Measurements from ENCODE around the gene TRIM54. TPM values are rescaled to one million over a fixed set of nuclear protein-coding genes. Genes with fewer than 3 reads are reported as not detected.

Gene TRIM54
- polyA plus RNA-seq, 1 donor: 128 TPM

Other genes starting within 250 kb of the TRIM54 start
- 57.7 TPM for gene TMEM214, start 249.5 kb upstream of the TRIM54 start, polyA plus RNA-seq (ENCODE audit: insufficient read length)
- 18.8 TPM for gene AGBL5, start 230.8 kb upstream of the TRIM54 start, polyA plus RNA-seq (ENCODE audit: insufficient read length)
- gene OST4, start 210.8 kb upstream of the TRIM54 start, polyA plus RNA-seq (ENCODE audit: insufficient read length): 202 TPM
- gene EMILIN1, start 203.8 kb upstream of the TRIM54 start, polyA plus RNA-seq (ENCODE audit: insufficient read length): 66.7 TPM
- gene KHK, start 195.7 kb upstream of the TRIM54 start, polyA plus RNA-seq (ENCODE audit: insufficient read length): 1.5 TPM
- 0.75 TPM for gene CGREF1, start 163.3 kb upstream of the TRIM54 start, polyA plus RNA-seq (ENCODE audit: insufficient read length)
- 0.18 TPM for gene ABHD1, start 158.6 kb upstream of the TRIM54 start, polyA plus RNA-seq (ENCODE audit: insufficient read length)
- gene PREB, start 147.8 kb upstream of the TRIM54 start, polyA plus RNA-seq (ENCODE audit: insufficient read length): 35.1 TPM
- not detected for gene PRR30, start 143.0 kb upstream of the TRIM54 start, polyA plus RNA-seq (ENCODE audit: insufficient read length)
- 0.17 TPM for gene TCF23, start 133.4 kb upstream of the TRIM54 start, polyA plus RNA-seq (ENCODE audit: insufficient read length)
- gene ATRAID, start 70.4 kb upstream of the TRIM54 start, polyA plus RNA-seq (ENCODE audit: insufficient read length): 83.7 TPM
- gene SLC5A6, start 70.2 kb upstream of the TRIM54 start, polyA plus RNA-seq (ENCODE audit: insufficient read length): 18.6 TPM
- 28.0 TPM for gene CAD, start 65.1 kb upstream of the TRIM54 start, polyA plus RNA-seq (ENCODE audit: insufficient read length)
- 2.8 TPM for gene SLC30A3, start 19.4 kb upstream of the TRIM54 start, polyA plus RNA-seq (ENCODE audit: insufficient read length)
- 0.34 TPM for gene DNAJC5G, start 7.0 kb upstream of the TRIM54 start, polyA plus RNA-seq (ENCODE audit: insufficient read length)
- gene UCN, start 26.0 kb downstream of the TRIM54 start, polyA plus RNA-seq (ENCODE audit: insufficient read length): 2.5 TPM
- gene MPV17, start 40.7 kb downstream of the TRIM54 start, polyA plus RNA-seq (ENCODE audit: insufficient read length): 46.8 TPM
- 32.5 TPM for gene GTF3C2, start 74.3 kb downstream of the TRIM54 start, polyA plus RNA-seq (ENCODE audit: insufficient read length)
- 34.4 TPM for gene EIF2B4, start 87.9 kb downstream of the TRIM54 start, polyA plus RNA-seq (ENCODE audit: insufficient read length)
- gene SNX17, start 88.2 kb downstream of the TRIM54 start, polyA plus RNA-seq (ENCODE audit: insufficient read length): 75.0 TPM
- gene ZNF513, start 98.3 kb downstream of the TRIM54 start, polyA plus RNA-seq (ENCODE audit: insufficient read length): 15.4 TPM
- gene PPM1G, start 127.2 kb downstream of the TRIM54 start, polyA plus RNA-seq (ENCODE audit: insufficient read length): 57.8 TPM
- gene NRBP1, start 146.2 kb downstream of the TRIM54 start, polyA plus RNA-seq (ENCODE audit: insufficient read length): 115 TPM
- gene KRTCAP3, start 160.0 kb downstream of the TRIM54 start, polyA plus RNA-seq (ENCODE audit: insufficient read length): 1.4 TPM
- 27.5 TPM for gene IFT172, start 207.3 kb downstream of the TRIM54 start, polyA plus RNA-seq (ENCODE audit: insufficient read length)
- 8.2 TPM for gene FNDC4, start 212.8 kb downstream of the TRIM54 start, polyA plus RNA-seq (ENCODE audit: insufficient read length)
- gene GCKR, start 214.4 kb downstream of the TRIM54 start, polyA plus RNA-seq (ENCODE audit: insufficient read length): 0.22 TPM